Amniotic stem cell (primary cell): ENCODE data around the gene ACADSB.

Experiments
- DNase-seq: peaks from one replicate; lab custom pipeline; 2025; lab: John Stamatoyannopoulos, UW

ACADSB gene

GRCh38 chr10:123101872-123102271, 93.1 kb downstream of the ACADSB start:
- DNase-seq: no peak

GRCh38 chr10:123102673-123103072, 93.9 kb downstream of the ACADSB start:
- DNase-seq: no peak

GRCh38 chr10:123103944-123104343, 95.1 kb downstream of the ACADSB start:
- DNase-seq: no peak
